Endothelial cell of hepatic sinusoid (primary cell): ENCODE data around the gene AGT.
"Not testable (repeated sequence)": the region's sequence is repeated elsewhere in the genome, so short reads cannot be mapped to it uniquely, and the experiment has no call there.

ENCODE experiments used
- in situ Hi-C: cut with HindIII; loops from 2 replicates; pipeline ENCODE4 v1.10.0; 2017; ENCODE audit warnings: low sequenced_read_pairs

The AGT gene

DNA sequence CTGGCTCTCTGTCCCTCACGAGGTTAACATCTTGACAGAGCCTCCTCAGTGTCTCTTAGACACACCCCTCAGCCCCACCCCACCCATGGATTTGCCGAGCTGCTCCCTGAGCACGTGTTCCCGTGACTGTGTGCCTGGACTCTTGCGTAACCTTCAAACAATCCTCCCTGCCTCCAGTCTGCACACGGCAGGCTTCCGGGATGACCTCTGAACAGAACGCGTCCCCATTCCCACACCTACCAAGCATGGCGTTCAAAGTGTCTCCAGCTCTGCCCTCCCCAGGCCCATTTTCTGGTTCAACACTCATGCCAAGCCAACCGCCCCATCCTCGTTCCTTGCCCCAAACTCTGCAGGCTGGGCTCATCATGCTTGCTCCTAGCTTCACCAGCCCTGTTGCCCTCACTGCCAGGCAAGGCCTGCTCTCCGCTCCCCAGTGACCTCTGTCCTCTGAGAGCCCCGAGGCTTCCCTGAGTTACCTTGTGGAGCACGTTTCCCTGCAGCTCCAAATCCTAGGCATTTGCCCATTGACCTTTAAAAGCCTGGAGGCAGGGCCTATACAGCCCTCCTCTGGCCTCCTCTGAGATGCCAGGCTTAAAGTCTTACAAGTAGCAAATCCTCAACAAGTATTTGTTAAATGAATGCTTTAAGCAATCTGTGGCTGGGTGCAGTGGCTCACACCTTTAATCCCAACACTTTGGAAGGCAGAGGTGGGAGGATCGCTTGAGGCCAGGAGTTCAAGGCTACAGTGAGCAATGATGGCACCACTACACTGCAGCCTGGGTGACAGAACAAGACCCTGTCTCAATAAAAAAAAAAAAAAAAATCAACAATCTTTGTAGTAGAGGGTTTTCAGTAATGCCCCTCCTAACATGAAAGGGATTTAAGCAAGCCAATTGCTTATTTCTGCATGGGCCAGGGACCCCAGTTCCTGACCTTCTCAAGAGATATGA, 5.0 kb downstream of the AGT start:
- in situ Hi-C loops = no loop called here

- in situ Hi-C loops = no loop called here
Observed at GRCh38 chr1:230707732-230708630, 5.9 kb downstream of the AGT start.

DNA sequence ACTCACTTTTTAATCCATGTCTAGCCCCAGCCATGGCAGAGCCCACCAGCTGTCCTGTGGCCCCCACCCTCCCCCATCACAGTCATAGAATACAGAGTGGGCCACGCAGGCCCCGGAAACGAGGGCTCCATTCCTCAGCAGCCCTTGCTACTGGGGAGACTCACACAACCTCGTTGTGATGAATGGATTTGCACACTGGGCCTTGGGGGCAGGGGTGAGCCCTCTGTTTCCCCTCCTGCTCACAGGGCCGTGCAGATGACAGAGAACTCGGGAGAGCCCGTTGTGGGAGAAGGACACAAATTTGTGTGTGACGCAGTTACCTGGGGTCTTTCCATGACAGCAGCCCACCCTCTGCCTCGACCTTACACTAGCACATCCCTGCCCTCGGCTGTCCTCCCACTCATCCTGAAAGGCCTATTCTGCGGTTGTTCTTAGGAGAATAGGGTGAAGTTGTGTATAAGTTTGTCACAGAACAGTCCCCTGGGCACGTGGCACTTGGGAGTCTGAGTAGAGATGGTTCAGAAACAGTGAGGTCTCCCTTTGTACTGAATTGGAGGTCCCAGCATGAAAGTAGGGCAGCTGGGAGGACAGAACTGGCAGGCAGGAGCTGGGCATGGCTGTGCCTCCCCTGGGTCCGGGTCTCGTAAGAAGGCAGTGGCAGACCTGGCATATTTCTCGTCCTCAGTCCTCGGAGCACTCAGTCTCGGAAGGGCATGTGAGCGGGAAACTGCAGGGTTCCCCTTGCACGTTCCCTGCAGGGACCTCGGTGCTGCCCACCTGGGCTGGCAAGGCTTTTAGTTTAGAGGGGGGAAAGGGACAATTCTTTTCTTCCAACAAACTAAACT, 6.8 kb downstream of the AGT start:
- in situ Hi-C loops = no loop called here

DNA sequence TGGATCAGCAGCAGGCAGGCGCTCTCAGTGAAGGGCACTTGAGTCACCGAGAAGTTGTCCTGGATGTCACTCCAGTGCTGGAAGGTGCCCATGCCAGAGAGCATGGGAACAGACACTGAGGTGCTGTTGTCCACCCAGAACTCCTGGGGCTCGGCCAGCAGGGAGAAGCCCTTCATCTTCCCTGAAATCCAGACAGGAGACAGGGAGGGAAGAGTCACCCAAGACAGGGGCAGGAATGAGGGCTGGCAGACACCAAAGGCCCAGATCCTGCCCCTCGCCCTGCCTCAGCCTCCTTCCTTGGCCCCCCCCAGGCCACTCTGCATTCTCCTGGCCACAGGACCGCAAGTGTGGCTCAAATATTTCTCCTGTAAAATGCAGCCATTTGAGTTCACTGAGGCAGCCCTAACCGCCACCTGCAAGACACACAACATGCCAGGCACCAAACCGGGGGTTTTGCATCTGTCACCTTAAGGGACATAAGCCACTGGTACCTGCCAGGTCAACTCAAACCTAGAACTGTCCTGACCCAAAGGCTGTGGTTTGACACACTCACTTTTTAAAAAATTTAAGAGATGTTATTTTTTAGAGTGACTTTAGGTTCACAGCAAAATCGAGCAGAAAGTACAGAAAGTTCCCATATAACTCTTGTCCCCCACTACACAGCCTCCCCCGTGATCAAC, 7.8 kb downstream of the AGT start:
- in situ Hi-C loops = no loop called here

DNA sequence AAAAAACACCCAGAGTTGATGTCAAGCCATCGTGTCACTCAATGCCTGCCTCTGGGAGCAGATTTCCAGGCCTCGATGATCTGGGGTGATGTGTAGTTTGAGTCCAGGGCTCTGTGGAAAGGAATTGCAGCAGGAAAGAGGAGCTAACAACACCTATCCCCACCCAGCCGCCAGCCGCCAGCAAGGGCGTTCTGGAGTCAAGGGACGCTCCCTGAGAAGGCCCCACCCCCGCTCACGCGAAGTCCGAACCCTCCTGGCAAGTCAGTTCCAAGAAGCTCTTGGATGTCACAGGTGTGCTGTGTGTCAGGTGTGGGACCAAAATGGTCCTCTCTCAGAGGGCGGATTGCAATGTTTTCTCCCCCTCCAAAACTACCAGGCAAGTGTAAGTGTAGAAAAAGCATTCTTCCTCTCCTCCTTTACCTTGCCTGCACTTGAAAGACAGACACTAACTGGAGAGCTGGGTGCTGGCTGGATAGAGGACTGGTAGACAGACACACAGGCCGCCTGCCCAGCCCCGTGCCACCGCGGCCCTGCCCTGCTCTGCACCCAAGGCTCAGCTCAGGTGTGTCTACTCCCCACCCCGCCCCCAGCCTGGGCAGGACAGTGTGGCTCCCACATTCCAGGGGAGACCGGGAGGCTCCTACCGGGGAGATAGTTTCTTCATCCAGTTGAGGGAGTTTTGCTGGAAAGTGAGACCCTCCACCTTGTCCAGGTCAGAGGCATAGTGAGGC, 8.5 kb downstream of the AGT start:
- in situ Hi-C loops = no loop called here

DNA sequence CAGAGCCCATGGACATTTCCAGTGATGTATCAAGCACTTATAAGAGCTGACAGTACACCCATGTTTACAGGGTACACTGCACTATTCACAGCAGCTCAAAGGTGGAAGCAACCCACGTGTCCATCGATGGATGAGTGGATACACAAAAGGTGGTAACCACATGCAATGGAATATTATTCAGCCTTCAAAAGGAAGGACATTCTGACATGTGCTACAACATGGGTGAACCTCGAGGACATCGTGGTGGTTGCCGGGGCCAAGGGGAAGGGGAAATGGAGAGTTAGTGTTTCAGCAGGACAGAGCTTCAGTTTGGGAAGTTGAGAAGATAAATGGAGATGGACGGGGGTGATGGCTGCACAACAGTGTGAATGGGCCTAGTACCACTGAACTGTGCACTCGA, 9.1 kb downstream of the AGT start:
- in situ Hi-C loops = no loop called here

DNA sequence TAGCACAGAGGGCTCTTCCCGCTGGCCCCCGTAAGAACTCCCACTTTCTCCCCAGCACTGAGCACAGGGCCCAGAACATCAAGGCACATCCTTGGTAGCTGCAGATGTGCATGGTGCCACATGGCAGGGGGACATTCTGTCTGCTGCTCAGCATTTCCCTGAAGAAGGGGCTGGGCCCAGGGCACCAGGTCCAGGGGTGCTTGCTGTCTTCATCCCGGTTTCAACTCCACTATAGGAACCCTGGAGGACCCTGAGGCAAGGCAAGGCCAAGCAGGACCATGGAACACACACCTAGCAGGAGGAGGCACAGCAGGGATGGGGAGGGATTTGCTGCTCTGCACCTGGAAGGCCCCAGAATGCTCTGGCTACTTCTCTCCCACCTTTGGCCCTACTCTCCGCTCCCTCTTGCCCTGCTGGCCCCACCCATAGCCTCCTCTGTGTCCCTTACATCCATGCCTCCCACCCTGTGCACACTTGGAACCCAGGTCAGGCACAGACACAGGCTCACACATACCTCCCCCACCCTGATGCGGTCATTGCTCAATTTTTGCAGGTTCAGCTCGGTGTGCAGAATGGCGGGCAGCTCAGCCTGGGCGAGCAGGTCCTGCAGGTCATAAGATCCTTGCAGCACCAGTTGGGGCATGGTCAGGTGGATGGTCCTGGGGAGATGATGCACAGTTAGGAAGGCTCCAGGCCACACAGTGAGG, 10.1 kb downstream of the AGT start:
- in situ Hi-C loops = no loop called here

- in situ Hi-C loops = no loop called here
Observed at GRCh38 chr1:230702934-230703678, 10.8 kb downstream of the AGT start.

- in situ Hi-C loops = no loop called here
Observed at GRCh38 chr1:230701895-230702768, 11.8 kb downstream of the AGT start.

DNA sequence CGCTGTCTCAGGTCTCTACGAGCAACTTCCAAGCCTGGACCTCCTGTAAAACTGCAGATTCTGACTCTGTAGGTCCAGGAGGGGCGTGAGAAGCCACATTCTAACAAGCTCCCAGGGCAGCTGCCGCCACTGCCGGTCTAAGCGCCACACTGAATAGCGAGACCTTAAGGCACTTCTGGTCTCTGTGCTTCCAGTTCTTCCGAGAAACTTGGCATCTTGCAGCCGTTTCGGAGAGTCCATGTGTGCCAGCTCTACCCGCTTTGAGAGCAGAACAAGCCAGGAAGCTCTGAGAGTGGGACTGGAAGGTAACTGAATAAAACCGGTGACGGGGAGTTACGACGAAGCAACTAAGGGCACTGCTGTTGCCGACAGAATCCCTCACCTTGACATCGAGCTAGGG, 12.5 kb downstream of the AGT start:
- in situ Hi-C loops = no loop called here

DNA sequence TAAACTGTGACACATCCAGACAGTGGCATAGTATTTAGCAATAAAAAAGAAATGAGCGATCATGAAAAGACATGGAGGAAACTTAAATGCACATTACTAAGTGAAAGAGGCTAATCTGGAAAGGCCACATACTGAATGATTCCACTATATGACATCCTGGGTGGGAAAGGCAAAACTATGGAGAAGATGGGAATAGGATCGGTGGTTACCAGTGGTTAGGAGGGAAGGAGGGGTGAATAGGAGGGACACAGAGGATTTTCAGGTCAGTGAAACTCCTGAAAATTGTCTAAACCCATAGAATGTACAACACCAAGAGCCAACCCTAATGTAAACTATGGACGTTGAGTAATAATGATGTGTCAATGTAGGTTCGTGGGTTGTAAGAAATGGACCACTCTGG, 13.8 kb downstream of the AGT start:
- in situ Hi-C loops = no loop called here

GRCh38 chr1:230699716-230700115, 14.2 kb downstream of the AGT start:
- in situ Hi-C loops = no loop called here

DNA sequence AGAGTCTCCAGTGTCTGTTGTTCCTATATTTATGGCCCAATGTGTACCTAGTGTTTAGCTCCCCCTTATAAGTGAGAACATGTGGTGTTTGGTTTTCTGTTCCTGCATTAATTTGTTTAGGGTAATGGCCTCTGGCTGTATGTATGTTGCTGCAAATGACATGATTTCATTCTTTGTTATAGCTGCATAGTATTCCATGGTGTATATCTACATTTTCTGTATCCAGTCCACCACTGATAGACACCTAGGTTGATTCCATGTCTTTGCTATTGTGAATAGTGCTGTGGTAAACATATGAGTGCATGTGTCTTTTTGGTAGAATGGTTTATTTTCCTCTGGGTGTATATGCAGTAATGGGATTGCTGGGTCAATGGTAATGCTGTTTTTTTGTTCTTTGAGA, 15.0 kb downstream of the AGT start:
- in situ Hi-C loops = not testable (repeated sequence)

GRCh38 chr1:230698130-230698529, 15.8 kb downstream of the AGT start:
- in situ Hi-C loops = no loop called here

- in situ Hi-C loops = no loop called here
Observed at GRCh38 chr1:230696722-230697437, 17.0 kb downstream of the AGT start.

GRCh38 chr1:230696218-230696617, 17.7 kb downstream of the AGT start:
- in situ Hi-C loops = no loop called here

DNA sequence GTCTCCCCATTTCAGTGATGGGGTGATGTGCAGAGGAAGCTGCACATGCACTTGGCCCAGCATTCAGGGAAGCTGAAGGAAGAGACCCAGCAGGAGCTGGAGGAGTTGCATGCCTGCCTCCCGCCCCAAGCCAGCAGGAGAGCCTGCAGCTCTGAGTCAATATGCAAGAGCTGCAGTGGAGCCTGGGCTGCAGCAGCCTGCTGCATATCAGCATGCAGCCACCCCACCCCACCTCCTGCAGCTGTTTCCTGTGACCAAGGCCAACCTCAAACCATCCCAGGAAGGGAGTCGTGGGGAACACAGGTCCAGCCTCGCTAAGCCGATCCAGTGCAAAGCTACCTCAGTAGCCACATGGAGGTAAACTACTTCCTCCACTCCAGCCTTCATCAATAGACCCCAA, 18.9 kb downstream of the AGT start:
- in situ Hi-C loops = no loop called here
